Gastrocnemius medialis (tissue), 4 donors: Measurements from ENCODE around the gene MTCL1. TPM values are rescaled to one million over a fixed set of nuclear protein-coding genes. Genes with fewer than 3 reads are reported as not detected.
A peak's percentile ranks its signal among the peaks of the same experiment; 100 is the strongest.

Experiments used
- ATAC-seq, 2 donors: fragments of 150-250 bp; one replicate each; pipeline ENCODE4 v1.9.1; 2016
- DNase-seq, 2 donors: peaks; one replicate each; pipeline ENCODE4 v3.0.0-alpha.2; 2019
- H3K27ac ChIP-seq, 4 donors: fragments of 200-600 bp; sonication (generic); 1 replicate in 1 of 4; 2 replicates in 3 of 4; pipeline ENCODE4 v1.5.1; 2016 to 2018; ENCODE audit warnings: mild to moderate bottlenecking in 2 of 4, moderate library complexity in 1 of 4
- H3K27me3 ChIP-seq, 3 donors: fragments of 200-600 bp; sonication (generic) in 2 of 3; 1 replicate in 1 of 3; 2 replicates in 2 of 3; pipeline versions ENCODE4 v1.5.1 to v1.6.0; 2016 to 2019; ENCODE audit warnings: mild to moderate bottlenecking in 1 of 3, moderate library complexity in 1 of 3
- H3K36me3 ChIP-seq, 2 donors: fragments of 200-600 bp; sonication (generic) in 1 of 2; one replicate each; pipeline ENCODE4 v1.5.1; 2017 to 2018
- H3K4me1 ChIP-seq, 2 donors: fragments of 200-600 bp; sonication (generic) in 1 of 2; one replicate each; pipeline ENCODE4 v1.5.1; 2016 to 2017; ENCODE audit warnings: mild to moderate bottlenecking in 2 of 2
- H3K4me3 ChIP-seq, 4 donors: fragments of 200-600 bp; sonication (generic) in 3 of 4; 1 replicate in 1 of 4; 2 replicates in 3 of 4; pipeline ENCODE4 v1.5.1; 2016 to 2019; ENCODE audit warnings: mild to moderate bottlenecking in 2 of 4
- H3K9me3 ChIP-seq, 3 donors: fragments of 200-600 bp; sonication (generic) in 2 of 3; 1 replicate in 1 of 3; 2 replicates in 2 of 3; pipeline ENCODE4 v1.5.1; 2016 to 2019
- POLR2A ChIP-seq, 2 donors: fragments of 450-650 bp; IDR thresholded peaks; one replicate each; pipeline ENCODE4 v1.6.1; 2017; ENCODE audit warnings: antibody characterized with exemption in 2 of 2, mild to moderate bottlenecking in 2 of 2, moderate library complexity in 2 of 2
- in situ Hi-C, 4 donors: fragments of 200-750 bp; cut with MboI; loops; one replicate each; pipeline versions ENCODE4 v1.15.0 to v1.8.0; 2017; ENCODE audit warnings: low sequenced_read_pairs in 4 of 4
- intact Hi-C: fragments of 100-400 bp; cut with DNase I; formaldehyde crosslinking; loops from one replicate; pipeline ENCODE4 v1.15.1; 2023; ENCODE audit warnings: low total_unique reads
- total RNA-seq, 4 donors: library from RNA; depleted of rRNA; stranded (reverse); fragments of >200 nt; gene quantifications; one replicate each; pipeline versions ENCODE4 v1.1.0 to v1.2.3, GENCODE V29; 2016
- TF ChIP-seq, protein P1 (sequence below), 5 experiments: fragments of 450-650 bp in 3 of 5; fragments of 200-600 bp in 2 of 5; sonication (generic) in 2 of 5; IDR thresholded peaks in 4 of 5; conservative IDR thresholded peaks in 1 of 5; 1 replicate in 4 of 5; 2 replicates in 1 of 5; pipeline ENCODE4 v1.5.1; 2016 to 2019; ENCODE audit warnings: antibody characterized with exemption in 5 of 5, mild to moderate bottlenecking in 3 of 5, moderate library complexity in 3 of 5

MTCL1 gene
- total RNA-seq, 4 donors from 2014 or later, result 2.0 to 8.6 (median 3.5) TPM

DNA sequence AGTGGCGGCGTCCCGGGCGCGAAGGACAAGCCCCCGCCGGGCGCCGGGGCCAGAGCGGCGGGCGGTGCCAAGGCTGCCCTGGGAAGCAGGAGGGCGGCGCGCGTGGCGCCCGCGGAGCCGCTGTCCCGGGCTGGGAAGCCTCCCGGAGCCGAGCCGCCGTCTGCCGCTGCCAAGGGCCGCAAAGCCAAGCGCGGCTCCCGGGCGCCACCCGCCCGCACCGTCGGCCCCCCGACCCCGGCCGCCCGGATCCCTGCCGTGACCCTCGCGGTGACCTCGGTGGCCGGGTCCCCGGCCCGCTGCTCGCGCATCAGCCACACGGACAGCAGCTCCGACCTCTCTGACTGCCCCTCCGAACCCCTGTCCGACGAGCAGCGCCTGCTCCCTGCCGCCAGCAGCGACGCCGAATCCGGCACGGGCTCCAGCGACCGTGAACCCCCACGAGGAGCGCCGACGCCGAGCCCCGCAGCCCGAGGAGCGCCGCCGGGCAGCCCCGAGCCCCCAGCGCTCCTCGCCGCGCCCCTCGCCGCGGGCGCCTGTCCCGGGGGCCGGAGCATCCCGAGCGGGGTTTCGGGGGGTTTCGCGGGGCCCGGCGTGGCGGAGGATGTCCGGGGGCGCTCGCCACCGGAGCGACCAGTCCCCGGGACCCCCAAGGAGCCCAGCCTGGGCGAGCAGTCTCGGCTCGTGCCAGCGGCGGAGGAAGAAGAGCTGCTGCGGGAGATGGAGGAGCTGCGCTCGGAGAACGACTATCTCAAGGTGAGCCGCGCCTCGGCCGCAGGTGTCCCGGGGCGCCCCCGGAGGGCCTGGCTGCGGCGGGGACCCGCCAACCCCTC lies 820 bp downstream of the MTCL1 start:
- peak; percentile 4 to 24 for ATAC-seq
- Histone ChIP-seq H3K36me3 (no peaks in the 10 kb centered on the region), H3K9me3 (no peaks in the 10 kb centered on the region), H3K4me1 (peaks cover 15% of the 10 kb centered on the region in 2 donors), H3K4me3 (peak overlapping the region; percentile 44 to 73 (median 64)), H3K27me3 (no peaks in the 10 kb centered on the region), H3K27ac (peak overlapping the region in 1 of 4 donors; percentile 94)
- intact Hi-C loops (loop anchor here (1.0 to 5.0 kb wide), 4 partner anchors 79 to 431 kb away; partner anchors contain the start of gene ANKRD12), in situ Hi-C loops (no loop called here)
- DNase-seq, result no peak
- TF ChIP-seq POLR2A (IDR thresholded peaks at IDR 0.05), result no peak
- TF ChIP-seq, protein P1, sequence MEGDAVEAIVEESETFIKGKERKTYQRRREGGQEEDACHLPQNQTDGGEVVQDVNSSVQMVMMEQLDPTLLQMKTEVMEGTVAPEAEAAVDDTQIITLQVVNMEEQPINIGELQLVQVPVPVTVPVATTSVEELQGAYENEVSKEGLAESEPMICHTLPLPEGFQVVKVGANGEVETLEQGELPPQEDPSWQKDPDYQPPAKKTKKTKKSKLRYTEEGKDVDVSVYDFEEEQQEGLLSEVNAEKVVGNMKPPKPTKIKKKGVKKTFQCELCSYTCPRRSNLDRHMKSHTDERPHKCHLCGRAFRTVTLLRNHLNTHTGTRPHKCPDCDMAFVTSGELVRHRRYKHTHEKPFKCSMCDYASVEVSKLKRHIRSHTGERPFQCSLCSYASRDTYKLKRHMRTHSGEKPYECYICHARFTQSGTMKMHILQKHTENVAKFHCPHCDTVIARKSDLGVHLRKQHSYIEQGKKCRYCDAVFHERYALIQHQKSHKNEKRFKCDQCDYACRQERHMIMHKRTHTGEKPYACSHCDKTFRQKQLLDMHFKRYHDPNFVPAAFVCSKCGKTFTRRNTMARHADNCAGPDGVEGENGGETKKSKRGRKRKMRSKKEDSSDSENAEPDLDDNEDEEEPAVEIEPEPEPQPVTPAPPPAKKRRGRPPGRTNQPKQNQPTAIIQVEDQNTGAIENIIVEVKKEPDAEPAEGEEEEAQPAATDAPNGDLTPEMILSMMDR (IDR thresholded peaks at IDR 0.05 in 4 of 5, conservative IDR thresholded peaks at IDR 0.05 in 1 of 5), result no peak

DNA sequence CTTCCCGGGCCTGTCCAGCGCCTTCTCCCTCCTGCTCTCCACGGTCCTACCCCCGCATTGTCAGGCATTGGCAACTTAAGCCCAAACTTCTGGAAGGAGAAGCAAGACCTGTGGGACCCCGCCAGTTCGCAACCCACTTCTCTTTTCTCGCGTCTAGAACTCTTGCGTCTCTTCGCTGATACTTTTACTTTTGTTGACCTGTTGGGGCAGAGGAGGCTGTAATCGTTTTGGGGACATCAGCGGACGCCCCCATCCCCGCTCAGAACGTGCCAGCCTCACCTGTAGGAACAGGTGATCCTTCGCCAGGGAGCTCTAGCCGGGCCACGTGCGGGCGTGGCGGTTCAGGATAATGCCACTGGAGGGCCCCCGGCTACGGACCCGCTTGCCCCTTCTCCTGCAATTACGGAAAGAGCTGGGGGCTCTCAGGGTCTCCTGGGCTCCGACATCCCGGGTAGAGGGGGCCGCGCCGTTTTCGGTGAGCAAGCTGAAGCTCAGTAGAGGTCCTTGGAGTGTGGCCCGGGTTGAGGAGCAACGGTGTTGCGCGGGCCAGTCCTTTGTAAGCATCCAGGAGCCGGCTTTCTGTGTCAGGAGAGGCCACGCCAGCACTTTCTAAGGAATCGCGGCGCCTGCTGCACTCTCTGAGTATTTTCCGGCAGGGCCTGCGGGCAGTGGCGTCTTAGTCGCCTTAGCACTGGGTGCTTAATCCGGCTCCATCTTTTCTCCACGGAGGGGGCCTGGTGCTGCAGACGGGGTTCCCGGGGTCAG lies 1.6 kb downstream of the MTCL1 start:
- H3K36me3 ChIP-seq, result no peaks in the 10 kb centered on the region
- no peak for DNase-seq
- intact Hi-C loops (loop anchor here (5.0 kb wide), 1 partner anchor 430 kb away; the partner anchor contains the start of gene ANKRD12), in situ Hi-C loops (no loop called here)
- ATAC-seq, result no peak
- peaks cover 15% of the 10 kb centered on the region in 2 donors for H3K4me1 ChIP-seq
- no peaks in the 10 kb centered on the region for H3K27me3 ChIP-seq
- H3K4me3 ChIP-seq, result peak overlapping the region; percentile 44 to 73 (median 64)
- no peak overlapping the region for H3K27ac ChIP-seq
- TF ChIP-seq POLR2A (IDR thresholded peaks at IDR 0.05), result no peak
- no peaks in the 10 kb centered on the region for H3K9me3 ChIP-seq

DNA sequence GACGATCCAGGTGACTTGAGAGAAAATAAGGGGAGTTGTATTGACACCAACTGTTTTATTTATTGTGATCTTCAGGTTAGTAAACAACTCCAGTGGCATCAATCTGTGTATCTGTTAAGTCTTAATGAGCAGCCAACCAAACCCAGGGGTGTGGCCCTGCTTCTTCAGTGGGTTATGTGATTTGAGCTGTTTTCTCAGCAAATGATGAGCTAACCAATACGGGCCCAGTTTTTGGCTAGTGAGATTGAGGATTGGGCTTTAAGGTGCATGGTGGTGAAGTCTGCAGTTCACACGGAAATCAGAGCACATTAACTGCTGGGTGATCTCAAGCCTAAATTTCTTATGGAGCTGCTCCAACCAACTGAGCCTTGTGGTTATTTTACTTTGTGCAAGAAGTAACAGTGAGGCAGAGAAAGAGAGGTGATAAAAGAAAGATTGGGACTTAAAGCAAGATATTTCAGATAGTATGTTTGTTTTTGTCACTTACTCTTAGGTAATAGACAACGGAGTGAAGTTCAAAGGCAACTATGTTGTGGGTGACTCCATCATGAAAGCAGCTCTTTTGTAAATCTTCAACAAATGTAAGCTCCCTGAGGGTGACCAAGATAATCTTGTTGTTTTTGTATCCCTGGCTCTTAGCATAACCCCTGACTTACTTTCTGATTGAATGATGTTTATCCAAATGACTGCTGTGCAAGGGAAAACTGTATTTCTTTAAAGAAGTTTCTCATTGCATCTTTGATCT lies 2.4 kb downstream of the MTCL1 start:
- in situ Hi-C loops (no loop called here), intact Hi-C loops (loop anchor here (5.0 kb wide), 1 partner anchor 430 kb away; the partner anchor contains the start of gene ANKRD12)
- no peaks in the 10 kb centered on the region for H3K9me3 ChIP-seq
- ATAC-seq (no peak), DNase-seq (no peak)
- H3K27me3 ChIP-seq, result no peaks in the 10 kb centered on the region
- H3K4me1 ChIP-seq, result peaks cover 15% of the 10 kb centered on the region in 2 donors
- H3K4me3 ChIP-seq, result peak overlapping the region in 2 of 4 donors; percentile 64 to 73
- TF ChIP-seq, protein P1 (IDR thresholded peaks at IDR 0.05 in 4 of 5, conservative IDR thresholded peaks at IDR 0.05 in 1 of 5), result no peak
- no peak for TF ChIP-seq POLR2A (IDR thresholded peaks at IDR 0.05)
- no peak overlapping the region for H3K27ac ChIP-seq
- H3K36me3 ChIP-seq, result no peaks in the 10 kb centered on the region

DNA sequence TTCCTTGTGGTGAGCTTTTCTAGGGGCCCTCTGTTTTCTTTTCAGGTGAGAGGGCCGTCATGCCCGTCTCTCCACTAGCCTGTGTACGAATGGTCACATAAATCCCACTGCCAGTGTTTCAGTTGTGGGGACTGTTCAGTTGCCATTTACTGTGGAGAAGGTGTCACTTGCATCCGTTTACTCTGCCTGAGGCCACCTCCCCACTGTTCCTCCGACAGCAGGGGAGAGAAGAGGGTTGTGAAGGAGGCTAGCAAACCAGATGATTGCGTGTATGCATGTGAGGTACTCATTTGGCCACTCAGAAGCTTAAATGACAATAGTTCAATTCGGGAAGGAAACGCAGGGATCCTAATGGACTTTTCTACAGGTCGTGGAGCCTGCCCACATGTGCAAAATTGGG lies 3.3 kb downstream of the MTCL1 start:
- no peak for DNase-seq
- no peak overlapping the region for H3K27ac ChIP-seq
- intact Hi-C loops, result loop anchor here (5.0 kb wide), 1 partner anchor 429 kb away; the partner anchor contains the start of gene ANKRD12
- no peak overlapping the region for H3K4me3 ChIP-seq
- in situ Hi-C loops, result no loop called here
- no peaks in the 10 kb centered on the region for H3K27me3 ChIP-seq
- H3K4me1 ChIP-seq, result peaks cover 14% of the 10 kb centered on the region in 2 donors
- H3K36me3 ChIP-seq, result no peaks in the 10 kb centered on the region
- no peak for ATAC-seq
- TF ChIP-seq, protein P1 (IDR thresholded peaks at IDR 0.05 in 4 of 5, conservative IDR thresholded peaks at IDR 0.05 in 1 of 5), result no peak
- TF ChIP-seq POLR2A (IDR thresholded peaks at IDR 0.05), result no peak
- no peaks in the 10 kb centered on the region for H3K9me3 ChIP-seq
